ENCODE results near the gene CAST.

Gene CAST

DNA sequence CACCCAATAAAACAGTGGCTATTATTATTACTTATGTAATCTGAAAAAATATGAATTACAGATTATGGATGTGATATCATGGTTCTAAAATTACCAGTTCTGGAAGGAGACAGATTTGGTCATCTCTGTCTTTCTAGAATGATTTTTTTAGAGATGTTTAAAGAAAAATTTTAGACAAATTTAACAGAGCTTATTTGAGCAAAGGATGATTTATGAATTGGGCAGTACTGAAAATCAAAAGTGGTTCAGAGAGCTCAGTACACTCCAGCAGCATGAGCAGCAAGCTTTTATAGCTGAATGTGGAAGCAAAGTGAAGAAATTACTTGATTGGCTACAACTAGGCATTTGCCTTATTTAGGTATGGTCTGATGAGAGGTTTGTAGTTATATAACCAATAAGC is 11.0 kb downstream of the CAST start:
- DNase-seq, result no peak
- TF ChIP-seq POLR2A (IDR thresholded peaks at IDR 0.05; ENCODE audit: low read length) (no peak), GATA1 (IDR thresholded peaks at IDR 0.05; ENCODE audit: low read depth, low read length) (no peak)

DNA sequence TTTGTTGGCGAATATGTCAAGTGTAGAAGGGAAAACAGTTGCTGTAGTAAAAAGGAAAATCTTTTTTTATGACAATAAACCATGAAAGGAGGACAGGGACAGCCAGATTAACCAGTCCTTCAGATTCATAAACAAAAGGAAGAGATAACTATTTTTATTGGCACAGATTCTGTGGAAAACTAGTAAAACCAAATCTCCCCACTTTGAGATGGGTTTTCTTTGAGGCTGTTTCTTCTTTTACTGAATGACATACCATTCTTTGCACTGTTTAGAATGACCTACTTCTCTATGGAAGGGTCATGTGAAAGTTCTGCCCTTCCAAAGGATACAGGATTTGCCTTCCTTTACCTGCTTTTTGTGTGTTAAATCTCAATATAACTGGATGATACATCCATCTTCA is 13.7 kb downstream of the CAST start:
- no peak for TF ChIP-seq GATA1 (IDR thresholded peaks at IDR 0.05; ENCODE audit: low read depth, low read length)
- TF ChIP-seq POLR2A (IDR thresholded peaks at IDR 0.05; ENCODE audit: low read length), result no peak
- DNase-seq, result no peak

GRCh38 chr5:96677496-96677895 is 15.3 kb downstream of the CAST start:
- TF ChIP-seq POLR2A (IDR thresholded peaks at IDR 0.05; ENCODE audit: low read length), result no peak
- no peak for TF ChIP-seq GATA1 (IDR thresholded peaks at IDR 0.05; ENCODE audit: low read depth, low read length)

DNA sequence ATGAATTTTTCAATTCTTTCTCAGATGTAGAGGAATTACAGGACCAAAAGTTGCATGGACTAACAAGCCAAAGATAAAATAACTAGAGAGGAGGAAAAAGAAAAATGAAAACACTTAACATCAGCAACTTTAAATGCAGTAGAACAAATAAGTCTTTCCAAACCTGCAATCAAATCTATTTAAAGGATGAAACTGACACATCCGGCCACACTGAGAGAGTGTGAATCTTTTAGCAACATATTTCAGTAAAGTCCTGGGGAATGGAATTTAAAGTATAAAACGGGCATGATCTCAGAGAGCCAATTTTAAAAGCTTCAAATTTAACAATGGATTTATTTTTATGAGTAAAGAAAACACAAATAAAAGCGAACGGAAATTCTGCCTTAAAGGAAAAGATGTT is 17.1 kb downstream of the CAST start:
- TF ChIP-seq GATA1 (IDR thresholded peaks at IDR 0.05; ENCODE audit: low read depth, low read length) (no peak), POLR2A (IDR thresholded peaks at IDR 0.05; ENCODE audit: low read length) (no peak)
- DNase-seq, result no peak

More at GRCh38 chr5:96677496-96677895, 15.3 kb downstream of the CAST start:
- no peak for DNase-seq

DNA sequence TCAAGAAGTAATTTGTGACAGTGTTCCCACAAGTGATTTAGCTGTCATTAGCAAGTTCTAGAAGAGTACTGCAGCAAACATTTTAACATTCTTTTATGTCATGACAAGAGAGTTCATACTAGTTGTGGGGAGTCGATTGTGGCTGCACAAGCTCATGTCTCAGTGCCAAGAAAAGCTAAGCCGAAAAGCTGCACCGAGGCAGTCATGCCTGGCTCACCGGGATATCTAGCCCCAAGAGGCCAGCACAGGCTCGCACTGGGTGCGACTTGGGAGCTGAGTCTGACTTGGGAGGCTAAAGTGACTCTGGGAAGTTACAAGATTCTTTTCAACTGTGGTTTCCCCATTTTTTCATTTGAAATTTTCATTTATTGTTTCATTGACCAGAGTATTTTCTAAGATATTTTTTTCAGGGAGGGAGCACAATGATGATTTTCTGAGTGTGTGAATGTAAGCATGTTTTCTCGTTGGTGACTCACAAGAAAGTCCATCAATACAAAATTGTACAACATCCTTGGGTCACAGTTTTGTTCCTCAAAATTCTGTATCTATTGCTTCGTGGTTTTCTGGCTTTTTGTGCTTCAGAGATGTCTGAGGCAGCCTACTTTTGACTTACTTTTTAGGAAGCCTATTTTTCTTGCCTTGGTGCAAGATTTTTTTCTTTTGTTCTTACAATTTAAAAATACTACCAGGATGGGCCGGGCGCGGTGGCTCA is 18.7 kb downstream of the CAST start:
- DNase-seq, result no peak
- no peak for TF ChIP-seq POLR2A (IDR thresholded peaks at IDR 0.05; ENCODE audit: low read length)
- no peak for TF ChIP-seq GATA1 (IDR thresholded peaks at IDR 0.05; ENCODE audit: low read depth, low read length)

DNA sequence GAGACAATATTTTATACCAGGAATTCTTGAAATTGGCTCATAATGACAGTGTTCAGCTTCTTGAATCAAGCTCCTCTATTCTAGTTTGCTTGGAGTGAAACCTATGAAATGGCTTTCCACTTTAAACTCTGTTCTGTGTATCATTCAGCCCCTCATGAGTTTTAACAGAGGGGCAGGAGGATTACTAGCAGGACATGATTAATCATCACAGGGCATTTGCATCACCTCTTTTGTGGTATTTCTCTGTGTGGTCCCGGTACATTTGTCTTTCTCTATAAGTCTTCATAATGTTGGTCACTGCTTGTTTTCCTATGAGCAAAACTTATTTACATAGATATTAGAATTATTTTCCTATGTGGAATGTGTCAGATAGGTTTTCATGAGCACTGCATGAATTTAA is 21.2 kb downstream of the CAST start:
- no peak for TF ChIP-seq POLR2A (IDR thresholded peaks at IDR 0.05; ENCODE audit: low read length)
- TF ChIP-seq GATA1 (IDR thresholded peaks at IDR 0.05; ENCODE audit: low read depth, low read length), result no peak
- no peak for DNase-seq

- no peak for DNase-seq
- TF ChIP-seq GATA1 (IDR thresholded peaks at IDR 0.05; ENCODE audit: low read depth, low read length) (no peak), POLR2A (IDR thresholded peaks at IDR 0.05; ENCODE audit: low read length) (no peak)
Measured at GRCh38 chr5:96683810-96684209, 21.6 kb downstream of the CAST start.

GRCh38 chr5:96687080-96687479 is 24.9 kb downstream of the CAST start:
- TF ChIP-seq GATA1 (IDR thresholded peaks at IDR 0.05; ENCODE audit: low read depth, low read length) (no peak), POLR2A (IDR thresholded peaks at IDR 0.05; ENCODE audit: low read length) (no peak)
- no peak for DNase-seq

- TF ChIP-seq POLR2A (IDR thresholded peaks at IDR 0.05; ENCODE audit: low read length) (no peak), GATA1 (IDR thresholded peaks at IDR 0.05; ENCODE audit: low read depth, low read length) (no peak)
- peak; percentile 82 to 85 for DNase-seq
Measured at GRCh38 chr5:96687812-96688453, 25.8 kb downstream of the CAST start.

DNA sequence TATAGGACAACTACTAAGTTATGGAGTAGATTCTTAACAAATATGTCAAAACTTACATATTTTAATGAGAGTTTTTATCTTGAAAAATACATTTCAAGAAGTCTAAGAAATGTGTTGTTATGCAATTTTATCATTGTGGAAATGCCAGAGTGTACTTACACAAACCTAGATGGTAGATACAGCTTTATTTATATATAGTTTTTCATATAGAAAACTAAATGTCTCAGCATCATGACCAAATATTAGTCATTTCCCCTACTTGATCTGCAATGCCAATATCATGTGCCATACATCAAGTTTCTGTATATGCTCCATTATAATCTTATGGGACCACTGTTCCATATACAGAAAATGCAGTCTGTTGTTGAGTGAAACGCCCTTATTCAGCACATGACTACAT is 28.7 kb downstream of the CAST start:
- TF ChIP-seq GATA1 (IDR thresholded peaks at IDR 0.05; ENCODE audit: low read depth, low read length) (no peak), POLR2A (IDR thresholded peaks at IDR 0.05; ENCODE audit: low read length) (no peak)
- no peak for DNase-seq

DNA sequence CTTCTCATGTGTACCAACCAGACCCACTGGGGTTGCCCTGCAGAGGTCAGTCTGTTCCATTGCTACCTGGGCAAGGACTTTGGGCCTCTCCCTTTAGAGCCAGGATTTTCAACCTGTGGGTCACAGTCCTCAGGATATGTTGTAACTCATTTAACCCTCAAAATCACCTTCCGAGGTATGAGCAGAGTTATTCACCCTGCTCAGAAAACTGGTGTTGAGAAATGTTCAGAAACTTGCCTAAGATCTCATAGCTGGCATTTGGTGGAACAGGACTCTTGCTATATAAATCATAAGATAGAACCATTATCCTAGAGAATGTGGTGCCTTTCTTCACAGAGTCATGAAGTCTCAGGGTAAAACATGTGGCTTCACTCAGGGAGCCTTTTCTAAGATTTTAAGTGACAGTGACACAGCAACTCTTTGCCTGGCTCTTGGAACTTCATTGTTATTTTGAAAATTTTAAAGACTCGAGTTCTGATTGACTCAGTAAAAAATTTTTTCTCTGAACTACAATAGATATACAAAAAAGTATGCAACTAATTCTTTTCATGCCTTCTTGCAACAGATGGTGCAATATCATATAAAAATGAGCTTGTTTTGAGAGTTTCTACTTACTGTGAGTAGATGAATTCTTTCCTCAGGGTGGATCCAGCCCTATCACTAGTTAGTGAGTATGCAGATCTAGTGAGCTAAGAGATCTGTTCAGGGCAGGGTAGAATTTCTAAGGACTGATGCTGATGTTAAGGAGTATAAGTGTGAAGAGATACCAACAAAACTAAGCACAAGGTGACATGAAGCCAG is 29.5 kb downstream of the CAST start:
- DNase-seq, result peak; percentile 43 to 71
- TF ChIP-seq POLR2A (IDR thresholded peaks at IDR 0.05; ENCODE audit: low read length), result no peak
- TF ChIP-seq GATA1 (IDR thresholded peaks at IDR 0.05; ENCODE audit: low read depth, low read length), result no peak

DNA sequence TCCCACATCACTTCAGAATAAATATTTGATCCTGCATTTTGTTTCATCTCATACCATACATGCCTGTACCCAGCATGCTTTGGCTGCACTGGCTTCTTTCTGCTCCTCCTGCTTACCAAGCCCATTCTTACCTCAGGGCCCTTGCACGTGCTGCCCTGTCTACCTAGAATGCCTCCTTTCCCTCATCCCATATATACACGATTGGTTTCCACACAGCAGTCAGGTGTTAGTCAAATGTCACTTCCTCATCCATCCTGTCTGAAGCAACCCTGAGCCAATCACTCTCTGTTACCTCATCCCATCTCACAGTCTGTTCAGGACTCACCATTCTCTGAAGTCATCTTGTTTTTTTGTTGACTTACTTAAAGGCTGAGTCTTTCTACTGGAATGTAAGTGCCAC is 30.3 kb downstream of the CAST start:
- peak; percentile 33 to 73 for DNase-seq
- no peak for TF ChIP-seq POLR2A (IDR thresholded peaks at IDR 0.05; ENCODE audit: low read length)
- TF ChIP-seq GATA1 (IDR thresholded peaks at IDR 0.05; ENCODE audit: low read depth, low read length), result no peak

- peak in 1 of 2 experiments; percentile 54 for DNase-seq
- TF ChIP-seq GATA1 (IDR thresholded peaks at IDR 0.05; ENCODE audit: low read depth, low read length) (no peak), POLR2A (IDR thresholded peaks at IDR 0.05; ENCODE audit: low read length) (no peak)
Measured at GRCh38 chr5:96699186-96699820, 37.1 kb downstream of the CAST start.

All from erythroblast (primary cell).